HEK293T (cell line): ENCODE data around the gene GUCY1A1.
"Not testable (repeated sequence)": the region's sequence is repeated elsewhere in the genome, so short reads cannot be mapped to it uniquely, and the experiment has no call there.

Experiments
- ARNT ChIP-seq: fragments of 450-650 bp; IDR thresholded peaks from 2 replicates; pipeline ENCODE4 v1.6.1; 2017; ENCODE audit warnings: mild to moderate bottlenecking
- BHLHE40 ChIP-seq: fragments of 450-650 bp; IDR thresholded peaks from 2 replicates; pipeline ENCODE4 v1.6.1; 2016; ENCODE audit warnings: mild to moderate bottlenecking, moderate library complexity, borderline replicate concordance
- FOXA1 ChIP-seq: fragments of 450-650 bp; IDR thresholded peaks from 2 replicates; pipeline ENCODE4 v1.6.1; 2016; ENCODE audit warnings: mild to moderate bottlenecking
- SP1 ChIP-seq: fragments of 450-650 bp; IDR thresholded peaks from 2 replicates; pipeline ENCODE4 v1.6.1; 2017

GRCh38 chr4:155650785-155651184, 15.9 kb upstream of the GUCY1A1 start:
- not testable (repeated sequence) for TF ChIP-seq ARNT, FOXA1, BHLHE40, SP1
